Measurements from ENCODE around the gene NOC4L. TPM values are rescaled to one million over a fixed set of nuclear protein-coding genes. Genes with fewer than 3 reads are reported as not detected.

The NOC4L gene
- total and polyA plus RNA-seq, 5 donors from 2014 or later, result 17.0 to 26.9 (median 19.2) TPM

DNA sequence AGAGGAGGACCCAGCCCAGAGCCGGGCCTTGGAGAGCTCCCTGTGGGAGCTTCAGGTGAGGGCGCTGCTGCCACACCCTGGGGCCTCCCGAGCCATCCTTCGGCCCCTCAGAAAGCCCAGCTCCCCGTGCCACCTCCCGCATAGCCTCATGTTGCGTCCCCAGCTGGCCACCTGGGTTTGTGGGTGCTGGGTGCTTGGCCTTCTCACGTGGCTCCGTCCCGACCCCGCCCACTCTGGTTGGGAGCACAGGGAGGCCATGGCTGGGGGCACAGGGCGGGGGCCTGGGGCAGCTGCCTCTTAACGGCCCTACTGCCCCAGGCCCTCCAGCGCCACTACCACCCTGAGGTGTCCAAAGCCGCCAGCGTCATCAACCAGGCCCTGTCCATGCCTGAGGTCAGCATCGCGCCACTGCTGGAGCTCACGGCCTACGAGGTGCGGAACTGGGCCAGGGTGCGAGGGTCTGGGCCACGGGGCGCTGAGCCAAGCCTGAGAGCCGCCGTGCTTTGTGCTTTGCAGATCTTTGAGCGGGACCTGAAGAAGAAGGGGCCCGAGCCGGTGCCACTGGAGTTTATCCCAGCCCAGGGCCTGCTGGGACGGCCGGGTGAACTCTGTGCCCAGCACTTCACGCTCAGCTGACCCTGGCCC lies 7.6 kb downstream of the NOC4L start:
- ATAC-seq (ENCODE audit: low read depth in 2 of 2) (no peak), DNase-seq (no peak)
- Histone ChIP-seq H3K27ac (ENCODE audit: insufficient read depth, low read length, poor library complexity, severe bottlenecking) (no peak overlapping the region), H3K9me3 (ENCODE audit: control insufficient read depth in 2 of 2, low read length in 2 of 2) (no peaks in the 10 kb centered on the region), H3K36me3 (ENCODE audit: control insufficient read depth, insufficient read depth, low read length) (peaks cover 7% of the 10 kb centered on the region), H3K4me1 (ENCODE audit: control insufficient read depth, insufficient read depth, low read length, poor library complexity, severe bottlenecking) (peaks cover 10% of the 10 kb centered on the region), H3K27me3 (ENCODE audit: control insufficient read depth, insufficient read depth, low read length) (no peaks in the 10 kb centered on the region), H3K4me3 (ENCODE audit: low read depth, low read length) (no peak overlapping the region)
- Mint-ChIP-seq H3K27me3 (no peaks in the 10 kb centered on the region), H3K9me3 (no peaks in the 10 kb centered on the region), H3K27ac (no peak overlapping the region), H3K4me3 (no peak overlapping the region), H3K36me3 (no peaks in the 10 kb centered on the region), H3K4me1 (peaks cover 0 to 4% (median 0%) of the 10 kb centered on the region in 4 donors)

DNA sequence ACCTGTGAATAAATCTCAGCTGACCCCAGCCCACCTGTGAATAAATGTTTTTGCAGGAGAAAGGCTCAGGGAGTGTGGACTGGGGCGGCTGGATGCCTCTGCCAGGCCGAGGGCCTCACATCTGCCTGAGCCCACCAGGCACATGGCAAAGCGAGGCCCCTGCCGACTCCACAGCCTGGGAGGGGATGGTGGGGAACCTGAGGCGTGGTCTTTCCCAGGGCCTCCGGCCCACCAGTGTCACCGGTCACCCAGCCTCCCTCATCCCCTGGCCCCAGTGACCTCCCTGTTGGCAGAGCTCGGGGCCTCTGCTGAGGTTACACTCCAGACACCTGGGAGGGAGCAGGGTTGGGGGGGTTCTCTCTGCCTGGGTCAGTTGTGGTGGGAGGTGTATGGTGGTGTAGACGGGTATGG lies 8.2 kb downstream of the NOC4L start:
- peaks cover 10% of the 10 kb centered on the region for H3K4me1 ChIP-seq (ENCODE audit: control insufficient read depth, insufficient read depth, low read length, poor library complexity, severe bottlenecking)
- no peak for DNase-seq
- ATAC-seq (ENCODE audit: low read depth in 2 of 2), result no peak
- Mint-ChIP-seq H3K36me3 (no peaks in the 10 kb centered on the region), H3K4me1 (peaks cover 0 to 2% (median 0%) of the 10 kb centered on the region in 4 donors), H3K9me3 (no peaks in the 10 kb centered on the region), H3K27ac (no peak overlapping the region), H3K27me3 (no peaks in the 10 kb centered on the region), H3K4me3 (no peak overlapping the region)
- H3K36me3 ChIP-seq (ENCODE audit: control insufficient read depth, insufficient read depth, low read length), result peaks cover 7% of the 10 kb centered on the region
- no peaks in the 10 kb centered on the region for H3K9me3 ChIP-seq (ENCODE audit: control insufficient read depth in 2 of 2, low read length in 2 of 2)
- H3K27me3 ChIP-seq (ENCODE audit: control insufficient read depth, insufficient read depth, low read length), result no peaks in the 10 kb centered on the region
- H3K4me3 ChIP-seq (ENCODE audit: low read depth, low read length), result no peak overlapping the region
- no peak overlapping the region for H3K27ac ChIP-seq (ENCODE audit: insufficient read depth, low read length, poor library complexity, severe bottlenecking)

DNA sequence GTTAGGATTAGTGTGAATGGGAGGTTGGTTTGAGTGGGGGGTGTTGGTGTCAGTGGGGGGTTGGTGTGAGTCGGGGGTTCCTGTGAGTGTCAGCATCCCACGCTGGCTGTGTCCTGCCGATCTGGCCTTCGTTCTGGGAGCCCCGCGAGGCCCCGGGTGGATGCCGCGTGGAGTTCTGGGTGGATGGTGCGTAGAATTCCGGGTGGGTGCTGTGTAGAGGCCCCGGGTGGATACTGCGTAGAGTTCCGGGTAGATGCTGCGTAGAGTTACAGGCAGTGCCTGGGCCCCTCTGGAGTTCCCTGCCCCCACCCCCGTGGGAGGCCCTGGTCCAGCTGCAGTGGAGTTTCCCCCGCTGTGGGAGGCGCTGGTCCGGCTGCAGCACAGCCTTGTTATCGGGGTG lies 8.7 kb downstream of the NOC4L start:
- Histone ChIP-seq H3K4me1 (ENCODE audit: control insufficient read depth, insufficient read depth, low read length, poor library complexity, severe bottlenecking) (peaks cover 10% of the 10 kb centered on the region), H3K36me3 (ENCODE audit: control insufficient read depth, insufficient read depth, low read length) (peaks cover 10% of the 10 kb centered on the region), H3K27ac (ENCODE audit: insufficient read depth, low read length, poor library complexity, severe bottlenecking) (no peak overlapping the region), H3K4me3 (ENCODE audit: low read depth, low read length) (no peak overlapping the region), H3K27me3 (ENCODE audit: control insufficient read depth, insufficient read depth, low read length) (no peaks in the 10 kb centered on the region), H3K9me3 (ENCODE audit: control insufficient read depth in 2 of 2, low read length in 2 of 2) (no peaks in the 10 kb centered on the region)
- Mint-ChIP-seq H3K27ac (no peak overlapping the region), H3K27me3 (no peaks in the 10 kb centered on the region), H3K36me3 (no peaks in the 10 kb centered on the region), H3K4me1 (peaks cover 0 to 2% (median 0%) of the 10 kb centered on the region in 4 donors), H3K9me3 (no peaks in the 10 kb centered on the region), H3K4me3 (no peak overlapping the region)
- no peak for DNase-seq
- ATAC-seq (ENCODE audit: low read depth in 2 of 2), result no peak

DNA sequence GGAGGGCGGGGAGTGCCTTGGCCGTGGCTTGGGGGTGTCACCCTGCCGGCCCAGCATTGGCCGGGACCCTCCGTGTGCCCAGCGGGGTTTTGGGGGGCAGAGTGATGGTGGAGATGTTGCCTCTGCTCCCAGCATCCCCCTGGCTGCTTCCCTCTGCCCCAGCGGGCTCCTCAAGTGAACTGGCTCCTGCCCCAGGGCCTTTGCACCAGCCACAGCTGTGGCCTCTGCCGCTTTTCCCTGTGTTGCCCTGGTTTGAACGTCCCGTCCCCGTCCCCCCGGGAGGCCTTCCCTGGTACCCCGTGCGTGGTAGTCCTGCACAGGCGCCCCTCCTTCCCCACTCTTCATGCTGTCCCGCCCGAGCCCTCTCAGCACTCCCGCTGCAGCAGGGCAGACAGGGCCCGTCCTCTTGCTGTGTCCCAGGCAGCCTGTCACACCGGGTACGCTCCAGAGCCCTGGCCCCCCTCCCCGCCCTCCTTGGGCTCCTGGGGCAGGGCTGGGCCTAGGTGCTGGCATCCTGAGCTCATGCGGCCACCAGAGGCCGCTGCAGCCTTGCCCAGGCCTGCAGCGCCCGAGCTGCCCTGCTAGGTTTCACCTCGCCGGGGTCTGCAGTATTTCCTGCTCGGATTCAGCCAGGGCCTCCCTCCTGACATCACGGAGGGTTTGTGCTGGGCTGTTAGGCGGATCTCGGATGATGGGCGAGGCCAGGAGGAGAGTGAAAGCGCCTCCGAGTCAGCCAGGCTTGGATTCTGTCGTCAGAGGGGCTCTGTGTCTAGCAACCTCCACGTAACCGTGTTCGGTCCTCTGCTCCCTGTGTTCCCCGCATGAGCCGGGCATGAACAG lies 9.5 kb downstream of the NOC4L start:
- H3K4me3 ChIP-seq (ENCODE audit: low read depth, low read length), result peak overlapping the region; percentile 51
- H3K4me1 Mint-ChIP-seq, result peaks cover 0 to 2% (median 0%) of the 10 kb centered on the region in 4 donors
- H3K9me3 ChIP-seq (ENCODE audit: control insufficient read depth in 2 of 2, low read length in 2 of 2), result no peaks in the 10 kb centered on the region
- ATAC-seq (ENCODE audit: low read depth in 2 of 2) (peak; percentile 92 to 93), DNase-seq (peak; percentile 52 to 78 (median 75))
- peaks cover 10% of the 10 kb centered on the region for H3K4me1 ChIP-seq (ENCODE audit: control insufficient read depth, insufficient read depth, low read length, poor library complexity, severe bottlenecking)
- no peaks in the 10 kb centered on the region for H3K36me3 Mint-ChIP-seq
- no peak overlapping the region for H3K27ac ChIP-seq (ENCODE audit: insufficient read depth, low read length, poor library complexity, severe bottlenecking)
- H3K27ac Mint-ChIP-seq, result peak overlapping the region in 1 of 3 donors; percentile 20
- H3K27me3 ChIP-seq (ENCODE audit: control insufficient read depth, insufficient read depth, low read length), result no peaks in the 10 kb centered on the region
- peak overlapping the region in 2 of 4 donors; percentile 66 to 68 for H3K4me3 Mint-ChIP-seq
- peaks cover 12% of the 10 kb centered on the region for H3K36me3 ChIP-seq (ENCODE audit: control insufficient read depth, insufficient read depth, low read length)
- H3K27me3 Mint-ChIP-seq, result no peaks in the 10 kb centered on the region
- no peaks in the 10 kb centered on the region for H3K9me3 Mint-ChIP-seq

DNA sequence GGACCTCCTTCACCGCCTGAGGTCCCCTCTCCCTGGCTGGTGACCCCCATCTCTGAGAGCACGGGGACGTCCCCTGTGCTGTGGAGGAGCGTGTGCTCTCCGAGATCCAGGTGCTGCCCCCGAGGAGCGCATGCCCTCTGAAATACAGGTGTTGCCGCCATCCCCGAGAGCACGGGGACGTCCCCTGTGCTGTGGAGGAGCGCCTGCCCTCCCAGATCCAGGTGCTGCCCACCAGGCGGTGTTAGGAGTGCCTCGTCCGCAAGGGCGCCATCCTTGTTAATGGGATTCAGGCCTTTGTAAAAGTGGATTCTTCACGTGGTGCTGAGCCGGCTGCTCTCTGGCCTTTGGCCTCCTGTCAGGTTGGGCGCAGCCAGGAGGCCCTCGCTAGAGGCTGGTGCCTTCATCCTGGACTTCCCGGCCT lies 10.1 kb downstream of the NOC4L start:
- no peak for DNase-seq
- ATAC-seq (ENCODE audit: low read depth in 2 of 2), result peak in 1 of 2 donors; percentile 3
- H3K27me3 ChIP-seq (ENCODE audit: control insufficient read depth, insufficient read depth, low read length), result no peaks in the 10 kb centered on the region
- Mint-ChIP-seq H3K27me3 (no peaks in the 10 kb centered on the region), H3K4me1 (peaks cover 0 to 2% (median 0%) of the 10 kb centered on the region in 4 donors), H3K27ac (peak overlapping the region in 2 of 3 donors; percentile 20 to 62), H3K36me3 (no peaks in the 10 kb centered on the region), H3K9me3 (no peaks in the 10 kb centered on the region), H3K4me3 (peak overlapping the region in 2 of 4 donors; percentile 66 to 68)
- no peaks in the 10 kb centered on the region for H3K9me3 ChIP-seq (ENCODE audit: control insufficient read depth in 2 of 2, low read length in 2 of 2)
- peaks cover 10% of the 10 kb centered on the region for H3K4me1 ChIP-seq (ENCODE audit: control insufficient read depth, insufficient read depth, low read length, poor library complexity, severe bottlenecking)
- H3K4me3 ChIP-seq (ENCODE audit: low read depth, low read length), result no peak overlapping the region
- peaks cover 12% of the 10 kb centered on the region for H3K36me3 ChIP-seq (ENCODE audit: control insufficient read depth, insufficient read depth, low read length)
- H3K27ac ChIP-seq (ENCODE audit: insufficient read depth, low read length, poor library complexity, severe bottlenecking), result no peak overlapping the region

DNA sequence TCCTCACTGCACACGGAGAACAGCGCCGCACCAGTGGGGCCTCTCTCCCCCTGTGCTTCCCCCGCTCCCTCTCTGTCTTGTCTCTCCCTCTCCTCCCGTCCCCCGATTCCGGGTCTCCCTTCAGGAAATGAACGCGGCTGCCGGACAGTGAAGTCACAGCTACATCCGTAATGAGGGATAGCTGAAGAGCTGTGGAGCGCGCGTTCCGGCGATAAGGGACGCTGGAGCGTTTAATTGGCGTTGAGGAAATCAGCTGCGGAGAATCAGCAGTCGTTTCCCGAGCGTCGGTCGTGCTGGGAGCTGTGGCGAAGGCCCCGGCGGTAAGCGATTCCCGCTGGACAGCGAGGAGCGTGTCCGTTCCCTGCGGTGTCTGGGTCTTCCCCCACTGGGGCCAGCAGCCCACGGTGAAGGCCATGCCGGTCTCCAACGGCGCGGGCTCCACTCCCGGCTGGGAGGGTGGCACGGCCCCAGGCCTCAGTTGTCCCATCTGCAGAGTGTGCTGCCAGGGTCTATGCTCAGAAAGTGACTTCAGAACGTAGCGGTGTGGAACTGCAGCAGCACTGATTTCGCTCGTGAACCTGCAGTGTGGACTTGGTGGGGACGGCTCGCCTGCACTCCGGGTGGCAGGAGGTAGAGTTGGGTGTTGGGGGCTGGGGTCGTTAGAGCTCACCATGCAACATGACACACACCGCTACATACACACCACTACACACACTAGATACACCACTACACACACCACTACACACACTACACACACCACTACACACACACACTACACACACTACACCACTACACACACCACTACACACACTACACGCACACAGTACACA lies 10.9 kb downstream of the NOC4L start:
- Mint-ChIP-seq H3K27ac (peak overlapping the region in 2 of 3 donors; percentile 20 to 62), H3K4me3 (peak overlapping the region in 1 of 4 donors; percentile 66), H3K4me1 (peaks cover 0 to 2% (median 0%) of the 10 kb centered on the region in 4 donors), H3K27me3 (no peaks in the 10 kb centered on the region), H3K36me3 (no peaks in the 10 kb centered on the region), H3K9me3 (no peaks in the 10 kb centered on the region)
- Histone ChIP-seq H3K9me3 (ENCODE audit: control insufficient read depth in 2 of 2, low read length in 2 of 2) (no peaks in the 10 kb centered on the region), H3K36me3 (ENCODE audit: control insufficient read depth, insufficient read depth, low read length) (peaks cover 12% of the 10 kb centered on the region), H3K27ac (ENCODE audit: insufficient read depth, low read length, poor library complexity, severe bottlenecking) (no peak overlapping the region), H3K27me3 (ENCODE audit: control insufficient read depth, insufficient read depth, low read length) (no peaks in the 10 kb centered on the region), H3K4me1 (ENCODE audit: control insufficient read depth, insufficient read depth, low read length, poor library complexity, severe bottlenecking) (peaks cover 10% of the 10 kb centered on the region), H3K4me3 (ENCODE audit: low read depth, low read length) (no peak overlapping the region)
- DNase-seq (peak in 2 of 3 donors; percentile 16 to 42), ATAC-seq (ENCODE audit: low read depth in 2 of 2) (no peak)

DNA sequence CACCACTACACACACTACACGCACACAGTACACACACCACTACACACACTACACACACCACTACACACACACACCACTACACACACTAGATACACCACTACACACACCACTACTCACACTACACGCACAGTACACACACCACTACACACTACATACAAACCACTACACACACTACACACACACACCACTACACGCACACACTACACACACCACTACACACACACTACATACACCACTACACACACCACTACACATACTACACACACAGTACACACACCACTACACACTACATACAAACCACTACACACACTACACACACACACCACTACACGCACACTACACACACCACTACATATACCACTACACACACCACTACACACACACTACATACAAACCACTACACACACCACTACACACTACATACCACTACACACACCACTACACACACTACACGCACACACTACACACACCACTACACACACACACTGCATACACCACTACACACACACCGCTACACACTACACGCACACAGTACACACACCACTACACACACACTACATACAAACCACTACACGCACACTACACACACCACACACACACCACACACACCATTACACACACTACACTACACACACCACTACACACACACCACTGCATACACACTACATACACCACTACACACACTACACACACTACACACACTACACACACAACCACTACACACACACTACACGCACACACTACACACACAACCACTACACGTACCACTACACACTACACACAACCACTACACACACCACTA lies 11.7 kb downstream of the NOC4L start:
- Mint-ChIP-seq H3K9me3 (no peaks in the 10 kb centered on the region), H3K27ac (no peak overlapping the region), H3K4me1 (peaks cover 0 to 2% (median 0%) of the 10 kb centered on the region in 4 donors), H3K36me3 (no peaks in the 10 kb centered on the region), H3K4me3 (no peak overlapping the region), H3K27me3 (no peaks in the 10 kb centered on the region)
- H3K4me3 ChIP-seq (ENCODE audit: low read depth, low read length), result no peak overlapping the region
- H3K27me3 ChIP-seq (ENCODE audit: control insufficient read depth, insufficient read depth, low read length), result no peaks in the 10 kb centered on the region
- DNase-seq, result no peak
- ATAC-seq (ENCODE audit: low read depth in 2 of 2), result no peak
- no peaks in the 10 kb centered on the region for H3K9me3 ChIP-seq (ENCODE audit: control insufficient read depth in 2 of 2, low read length in 2 of 2)
- H3K4me1 ChIP-seq (ENCODE audit: control insufficient read depth, insufficient read depth, low read length, poor library complexity, severe bottlenecking), result peaks cover 10% of the 10 kb centered on the region
- H3K36me3 ChIP-seq (ENCODE audit: control insufficient read depth, insufficient read depth, low read length), result peaks cover 12% of the 10 kb centered on the region
- H3K27ac ChIP-seq (ENCODE audit: insufficient read depth, low read length, poor library complexity, severe bottlenecking), result no peak overlapping the region
